Measurements from ENCODE around the gene LMBR1. TPM values are rescaled to one million over a fixed set of nuclear protein-coding genes. Genes with fewer than 3 reads are reported as not detected.
"Not testable (repeated sequence)": the region's sequence is repeated elsewhere in the genome, so short reads cannot be mapped to it uniquely, and the experiment has no call there.

The LMBR1 gene
- total RNA-seq, 3 donors from 2014 or later = 40.5 to 56.3 (median 44.9) TPM

- Histone ChIP-seq H3K36me3 (ENCODE audit: low read depth) (no peaks in the 10 kb centered on the region), H3K4me1 (ENCODE audit: low read depth) (no peaks in the 10 kb centered on the region), H3K4me3 (no peak overlapping the region), H3K9me3 (no peaks in the 10 kb centered on the region)
- DNase-seq = no peak
- TF ChIP-seq CTCF (IDR thresholded peaks at IDR 0.05) = no peak
- intact Hi-C loops (cut with DNase I, micrococcal nuclease) = no loop called here
- no peak for ATAC-seq
Observed at GRCh38 chr7:156935250-156935649, 42.3 kb upstream of the LMBR1 start.

GRCh38 chr7:156932006-156932405 is 39.0 kb upstream of the LMBR1 start:
- no peak for TF ChIP-seq CTCF (IDR thresholded peaks at IDR 0.05)
- Histone ChIP-seq H3K9me3 (no peaks in the 10 kb centered on the region), H3K36me3 (ENCODE audit: low read depth) (no peaks in the 10 kb centered on the region), H3K4me3 (no peak overlapping the region), H3K4me1 (ENCODE audit: low read depth) (peaks cover 16% of the 10 kb centered on the region)
- ATAC-seq = peak; percentile 39
- intact Hi-C loops (cut with DNase I, micrococcal nuclease) = no loop called here
- no peak for DNase-seq

GRCh38 chr7:156929789-156930539 is 37.0 kb upstream of the LMBR1 start:
- intact Hi-C loops (cut with DNase I, micrococcal nuclease) = no loop called here

GRCh38 chr7:156928406-156928747 is 35.4 kb upstream of the LMBR1 start:
- no peaks in the 10 kb centered on the region for H3K36me3 ChIP-seq (ENCODE audit: low read depth)
- peaks cover 17% of the 10 kb centered on the region for H3K4me1 ChIP-seq (ENCODE audit: low read depth)
- no peak for ATAC-seq
- DNase-seq = peak in 1 of 3 donors; percentile 25
- no peaks in the 10 kb centered on the region for H3K9me3 ChIP-seq
- H3K4me3 ChIP-seq = no peak overlapping the region
- intact Hi-C loops (cut with DNase I, micrococcal nuclease) = no loop called here
- TF ChIP-seq CTCF (IDR thresholded peaks at IDR 0.05) = no peak

More at GRCh38 chr7:156929789-156930539, 37.0 kb upstream of the LMBR1 start:
- H3K36me3 ChIP-seq (ENCODE audit: low read depth) = no peaks in the 10 kb centered on the region
- DNase-seq (no peak), ATAC-seq (no peak)
- no peak overlapping the region for H3K4me3 ChIP-seq
- H3K9me3 ChIP-seq = no peaks in the 10 kb centered on the region
- peaks cover 17% of the 10 kb centered on the region for H3K4me1 ChIP-seq (ENCODE audit: low read depth)
- no peak for TF ChIP-seq CTCF (IDR thresholded peaks at IDR 0.05)

GRCh38 chr7:156927571-156928405 is 34.8 kb upstream of the LMBR1 start:
- Histone ChIP-seq H3K36me3 (ENCODE audit: low read depth) (no peaks in the 10 kb centered on the region), H3K4me3 (no peak overlapping the region), H3K4me1 (ENCODE audit: low read depth) (peaks cover 17% of the 10 kb centered on the region), H3K9me3 (no peaks in the 10 kb centered on the region)
- intact Hi-C loops (cut with DNase I, micrococcal nuclease) = no loop called here
- DNase-seq (peak in 1 of 3 donors; percentile 33), ATAC-seq (peak; percentile 80)
- no peak for TF ChIP-seq CTCF (IDR thresholded peaks at IDR 0.05)

- H3K4me1 ChIP-seq (ENCODE audit: low read depth) = peaks cover 17% of the 10 kb centered on the region
- intact Hi-C loops (cut with DNase I, micrococcal nuclease); H3K9me3 ChIP-seq; H3K4me3 ChIP-seq; DNase-seq; ATAC-seq; H3K36me3 ChIP-seq (ENCODE audit: low read depth): not testable (repeated sequence)
Observed at GRCh38 chr7:156925821-156926220, 32.8 kb upstream of the LMBR1 start.

- ATAC-seq; DNase-seq; H3K36me3 ChIP-seq (ENCODE audit: low read depth); H3K4me3 ChIP-seq; intact Hi-C loops (cut with DNase I, micrococcal nuclease); H3K4me1 ChIP-seq (ENCODE audit: low read depth); H3K9me3 ChIP-seq: not testable (repeated sequence)
Observed at GRCh38 chr7:156922304-156922703, 29.3 kb upstream of the LMBR1 start.

GRCh38 chr7:156920487-156921373 is 27.7 kb upstream of the LMBR1 start:
- H3K9me3 ChIP-seq; ATAC-seq; H3K4me3 ChIP-seq; H3K4me1 ChIP-seq (ENCODE audit: low read depth); intact Hi-C loops (cut with DNase I, micrococcal nuclease); DNase-seq; H3K36me3 ChIP-seq (ENCODE audit: low read depth): not testable (repeated sequence)

Data from mucosa of descending colon (tissue), 3 donors.